Caki2 (cell line): ENCODE measurements around the gene PRDM16. TPM values are rescaled to one million over a fixed set of nuclear protein-coding genes. Genes with fewer than 3 reads are reported as not detected.

ENCODE experiments used
- DNase-seq: peaks from one replicate; pipeline ENCODE4 v3.0.0-alpha.2; 2015; ENCODE audit warnings: low read depth
- in situ Hi-C: cut with HindIII; loops from 2 replicates; pipeline ENCODE4 v1.10.0; 2016; ENCODE audit warnings: low sequenced_read_pairs, low pct_unique_long_range_greater_than_20kb, mixed read lengths
- total RNA-seq: library from RNA; depleted of rRNA; stranded (reverse); fragments of >200 nt; shearing (Covaris generic); gene quantifications from 2 replicates; pipeline ENCODE4 v1.2.3, GENCODE V29; 2014; ENCODE audit warnings: low replicate concordance

The PRDM16 gene
- total RNA-seq, 1 experiment from 2014 or later = not detected

GRCh38 chr1:3397311-3397710, 328.3 kb downstream of the PRDM16 start:
- in situ Hi-C loops = no loop called here
- no peak for DNase-seq

- no peak for DNase-seq
- in situ Hi-C loops = no loop called here
These were observed 329.6 kb downstream of the PRDM16 start for GRCh38 chr1:3398396-3399140.

DNA sequence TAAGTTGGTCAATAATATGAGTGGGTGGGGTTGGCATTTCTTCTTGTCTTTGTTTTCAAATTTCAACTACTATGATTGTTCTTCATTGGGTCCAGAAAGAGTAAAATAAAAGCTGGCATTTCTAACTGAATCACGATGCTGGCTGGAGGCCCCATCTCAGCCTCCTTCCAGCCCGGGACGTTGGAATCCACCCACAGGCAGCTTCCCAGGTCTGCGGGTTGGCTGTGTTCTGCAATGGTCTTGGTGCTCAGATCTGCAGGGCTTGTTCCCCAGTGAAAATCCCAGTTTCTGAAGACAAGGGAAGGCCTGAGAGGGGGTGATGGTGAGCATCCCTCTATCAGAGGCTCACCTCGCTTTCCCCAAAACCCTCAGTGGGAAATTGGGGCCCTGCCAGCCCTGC, 330.7 kb downstream of the PRDM16 start:
- in situ Hi-C loops = no loop called here
- no peak for DNase-seq

DNA sequence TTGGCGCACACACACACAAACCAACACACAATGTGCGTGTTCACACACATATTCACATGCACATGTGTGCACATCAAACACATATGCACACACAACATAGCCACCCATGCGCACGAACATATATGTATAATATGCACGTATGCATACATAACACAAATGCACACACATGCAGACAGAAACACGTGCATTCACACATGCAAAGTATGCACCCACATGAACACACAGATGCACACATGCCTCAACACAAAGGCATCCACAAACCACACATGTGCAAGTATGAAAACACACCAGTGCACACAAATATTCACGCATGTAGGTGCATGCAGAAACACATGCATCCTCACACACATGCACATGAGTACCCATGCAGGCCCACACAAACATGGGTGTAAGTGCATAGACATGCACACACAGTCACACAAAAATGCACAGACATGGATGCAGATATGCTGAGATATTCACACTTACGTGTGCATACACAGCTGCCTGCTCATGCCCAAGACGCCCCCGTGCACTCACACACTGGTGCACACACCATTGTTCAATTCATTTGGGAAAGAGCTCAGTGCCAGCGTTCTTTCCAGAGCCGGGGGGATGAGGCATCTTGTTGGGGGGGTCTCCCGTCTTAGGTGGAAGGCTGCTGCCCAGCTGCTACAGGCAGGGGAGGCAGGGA, 332.7 kb downstream of the PRDM16 start:
- in situ Hi-C loops = no loop called here
- no peak for DNase-seq

- in situ Hi-C loops = no loop called here
- DNase-seq = no peak
These were observed 333.4 kb downstream of the PRDM16 start for GRCh38 chr1:3402258-3403010.

GRCh38 chr1:3403011-3403345, 334.0 kb downstream of the PRDM16 start:
- no peak for DNase-seq
- in situ Hi-C loops = no loop called here

GRCh38 chr1:3403388-3404231, 334.6 kb downstream of the PRDM16 start:
- in situ Hi-C loops = no loop called here
- peak; percentile 41 for DNase-seq

DNA sequence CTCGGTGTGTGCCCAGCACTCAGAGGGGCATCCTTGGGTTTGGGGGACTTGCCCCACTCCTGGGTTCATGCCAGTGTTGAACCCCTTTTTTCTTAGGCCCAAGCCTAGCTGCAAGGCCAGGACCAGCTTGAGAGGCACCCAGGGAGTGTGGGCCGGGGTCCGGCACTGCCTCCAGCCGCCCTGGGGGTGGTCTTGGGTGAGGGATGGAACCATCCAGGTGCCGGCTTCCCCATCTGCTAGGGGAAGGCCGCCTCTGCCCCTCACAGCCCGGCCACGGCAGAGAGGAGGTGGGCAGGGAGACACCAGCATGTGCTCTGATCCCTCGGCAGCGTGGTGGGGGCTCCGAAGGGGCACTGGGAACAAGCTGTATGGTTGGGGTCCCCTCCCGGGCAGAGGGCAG, 335.3 kb downstream of the PRDM16 start:
- in situ Hi-C loops = no loop called here
- no peak for DNase-seq

DNA sequence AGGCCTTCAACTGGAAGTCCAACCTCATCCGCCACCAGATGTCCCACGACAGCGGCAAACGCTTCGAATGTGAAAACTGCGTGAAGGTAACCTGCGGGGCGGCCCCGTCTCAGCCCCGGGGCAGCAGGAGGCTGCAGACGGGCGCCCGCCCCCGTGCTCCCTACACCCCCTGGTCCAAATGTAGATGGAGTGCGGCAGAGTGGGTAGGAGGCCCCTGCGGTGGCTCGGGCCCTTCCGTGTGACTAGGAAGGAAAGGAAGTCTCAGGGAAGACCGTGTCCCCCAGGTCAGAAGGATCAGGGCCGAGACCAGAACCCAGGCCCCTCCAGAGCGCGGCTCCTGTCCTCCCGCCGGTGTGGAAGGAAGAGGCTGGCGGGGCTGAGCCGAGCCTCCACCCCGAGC, 335.8 kb downstream of the PRDM16 start:
- no peak for DNase-seq
- in situ Hi-C loops = no loop called here

GRCh38 chr1:3405491-3405890, 336.5 kb downstream of the PRDM16 start:
- in situ Hi-C loops = no loop called here
- no peak for DNase-seq

DNA sequence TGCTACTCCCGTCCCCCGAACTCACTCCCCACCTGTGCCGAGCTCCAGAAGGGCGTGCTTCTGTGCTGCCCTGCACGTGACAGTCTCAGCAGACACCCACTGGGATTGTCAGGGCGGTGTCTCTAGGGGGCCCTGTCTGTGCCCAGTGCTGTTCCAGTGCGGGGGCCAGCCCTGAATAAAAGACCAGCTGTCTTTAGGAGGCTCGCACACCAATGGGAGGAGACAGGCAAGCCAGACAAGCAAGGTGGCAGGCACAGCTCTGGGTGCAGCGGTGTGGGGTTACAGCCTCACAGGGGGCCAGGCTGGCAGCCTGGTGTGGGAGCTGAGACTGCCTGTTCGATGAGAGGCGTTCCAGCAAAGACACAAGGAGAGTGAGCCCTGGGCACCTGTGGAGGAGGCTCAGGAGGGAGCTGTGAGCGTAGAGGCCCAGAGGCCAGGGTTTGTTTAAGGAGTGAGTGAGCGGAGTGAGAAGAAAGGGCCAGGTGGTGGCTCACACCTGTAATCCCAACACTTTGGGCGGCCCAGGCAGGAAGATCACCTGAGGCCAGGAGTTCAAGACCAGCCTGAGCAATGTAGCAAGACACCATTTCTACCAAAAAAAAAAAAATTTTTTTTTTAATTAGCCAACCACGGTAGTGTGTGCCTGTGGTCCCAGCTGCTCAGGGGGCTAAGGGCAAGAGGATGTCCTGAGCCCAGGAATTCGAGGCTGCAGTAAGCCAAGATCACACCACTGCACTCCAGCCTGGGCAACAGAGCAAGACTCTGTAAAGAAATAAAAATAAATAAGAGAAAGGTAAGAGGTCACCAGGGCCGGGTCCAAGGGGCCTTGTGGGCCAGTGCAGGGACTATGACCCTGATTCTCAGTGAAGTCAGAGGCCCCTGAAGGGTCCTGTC, 337.2 kb downstream of the PRDM16 start:
- no peak for DNase-seq
- in situ Hi-C loops = no loop called here

DNA sequence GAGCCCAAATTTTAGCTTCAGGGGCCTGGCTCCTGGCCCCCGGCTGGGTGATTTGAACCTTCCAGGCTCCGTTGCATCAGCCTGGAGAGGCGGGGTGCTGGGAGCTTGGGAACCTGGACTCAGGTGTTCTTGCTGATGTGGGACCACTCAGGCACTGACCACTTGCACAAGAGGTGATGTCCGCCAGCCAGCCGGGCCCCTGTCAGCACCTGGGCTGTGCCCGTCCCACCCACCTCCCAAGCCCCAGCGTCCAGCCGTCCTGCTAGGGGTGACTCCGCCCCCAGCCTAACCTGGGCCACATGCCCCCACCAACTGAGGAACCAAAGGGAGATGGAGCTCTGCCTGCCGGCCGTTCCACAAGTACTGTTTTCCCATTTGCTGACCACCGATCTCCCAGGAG, 338.0 kb downstream of the PRDM16 start:
- in situ Hi-C loops = no loop called here
- DNase-seq = no peak

GRCh38 chr1:3408751-3409266, 339.8 kb downstream of the PRDM16 start:
- in situ Hi-C loops = no loop called here
- no peak for DNase-seq

DNA sequence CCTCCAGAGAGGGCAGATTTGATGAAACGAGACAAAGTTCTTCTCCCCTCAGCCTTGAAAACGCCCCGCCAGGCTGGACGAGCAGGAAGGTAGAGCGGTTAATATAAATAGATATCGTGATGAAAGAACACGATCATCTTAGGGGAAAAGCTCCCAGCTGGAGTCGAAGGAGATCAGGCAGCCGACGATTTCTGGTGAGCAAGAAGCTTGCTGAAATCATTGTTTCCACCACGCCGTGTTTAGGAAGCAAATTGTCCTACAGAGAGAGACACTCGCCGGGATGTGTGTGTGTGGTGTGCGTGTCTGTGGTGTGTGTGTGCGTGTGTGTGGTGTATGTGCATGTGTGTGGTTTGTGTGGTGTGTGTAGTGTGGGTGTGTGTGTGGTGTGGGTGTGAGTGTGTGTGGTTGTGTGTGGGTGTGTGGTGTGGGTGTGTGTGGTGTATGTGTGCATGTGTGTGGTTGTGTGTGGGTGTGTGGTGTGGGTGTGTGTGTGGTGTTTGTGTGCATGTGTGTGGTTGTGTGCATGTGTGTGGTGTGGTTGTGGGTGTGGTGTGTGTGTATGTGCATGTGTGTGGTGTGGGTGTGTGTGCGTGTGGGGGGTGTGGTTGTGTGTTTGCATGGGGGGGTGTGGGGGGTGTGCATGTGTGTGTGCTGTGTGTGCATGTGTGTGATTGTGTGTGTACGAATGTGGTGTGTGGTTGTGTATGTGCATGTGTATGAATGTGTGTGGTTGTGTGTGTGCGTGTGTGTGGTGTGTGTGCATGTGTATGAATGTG, 340.6 kb downstream of the PRDM16 start:
- in situ Hi-C loops = no loop called here

DNA sequence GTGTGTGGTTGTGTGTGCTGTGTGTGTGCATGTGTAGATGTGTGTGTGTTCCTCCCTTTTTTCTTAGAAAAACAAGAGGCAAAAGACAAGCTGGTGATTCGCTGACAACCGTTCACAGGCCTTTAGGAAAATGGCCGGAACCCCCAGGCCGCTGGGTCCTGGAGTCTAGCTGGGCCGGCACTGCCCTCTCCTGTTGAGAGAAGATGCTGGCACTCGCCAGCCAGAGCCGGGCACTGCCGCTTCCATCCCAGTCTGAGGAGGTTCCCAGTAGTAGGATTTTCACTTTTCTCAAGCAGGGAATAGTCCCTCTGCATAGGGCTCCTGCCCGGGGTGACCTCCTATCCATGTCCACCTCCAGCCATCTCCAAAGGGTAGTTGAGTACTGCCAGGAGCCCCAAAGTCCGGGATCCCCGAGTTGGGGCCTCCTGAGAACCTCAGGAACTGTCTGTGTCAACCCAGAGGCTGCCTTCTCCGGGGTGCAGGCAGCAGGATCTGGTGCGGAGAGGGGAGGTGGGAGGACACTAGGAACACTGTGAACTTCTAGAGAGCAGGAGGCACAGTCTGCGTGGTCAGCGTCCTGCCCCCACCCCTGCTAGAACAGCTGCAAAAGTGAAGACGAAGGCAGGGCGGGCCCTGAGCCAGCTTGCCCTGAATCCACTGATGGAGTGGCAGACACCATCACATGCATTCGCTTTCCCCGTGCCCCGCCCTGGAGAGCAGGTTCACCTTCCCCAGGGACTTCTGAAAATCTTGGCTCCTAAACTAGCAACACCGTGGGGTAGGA, 341.3 kb downstream of the PRDM16 start:
- DNase-seq = peak; percentile 54

More for the DNA sequence above, 340.6 kb downstream of the PRDM16 start:
- DNase-seq = no peak

GRCh38 chr1:3411806-3412205, 342.8 kb downstream of the PRDM16 start:
- DNase-seq = no peak
- in situ Hi-C loops = no loop called here

More for the DNA sequence above, 341.3 kb downstream of the PRDM16 start:
- in situ Hi-C loops = no loop called here
